Measurements from ENCODE around the gene SARS1. TPM values are rescaled to one million over a fixed set of nuclear protein-coding genes. Genes with fewer than 3 reads are reported as not detected.

The SARS1 gene
- polyA plus RNA-seq, 1 of the 3 experiments (the other 2 are of a cell fraction) = 98.3 TPM

DNA sequence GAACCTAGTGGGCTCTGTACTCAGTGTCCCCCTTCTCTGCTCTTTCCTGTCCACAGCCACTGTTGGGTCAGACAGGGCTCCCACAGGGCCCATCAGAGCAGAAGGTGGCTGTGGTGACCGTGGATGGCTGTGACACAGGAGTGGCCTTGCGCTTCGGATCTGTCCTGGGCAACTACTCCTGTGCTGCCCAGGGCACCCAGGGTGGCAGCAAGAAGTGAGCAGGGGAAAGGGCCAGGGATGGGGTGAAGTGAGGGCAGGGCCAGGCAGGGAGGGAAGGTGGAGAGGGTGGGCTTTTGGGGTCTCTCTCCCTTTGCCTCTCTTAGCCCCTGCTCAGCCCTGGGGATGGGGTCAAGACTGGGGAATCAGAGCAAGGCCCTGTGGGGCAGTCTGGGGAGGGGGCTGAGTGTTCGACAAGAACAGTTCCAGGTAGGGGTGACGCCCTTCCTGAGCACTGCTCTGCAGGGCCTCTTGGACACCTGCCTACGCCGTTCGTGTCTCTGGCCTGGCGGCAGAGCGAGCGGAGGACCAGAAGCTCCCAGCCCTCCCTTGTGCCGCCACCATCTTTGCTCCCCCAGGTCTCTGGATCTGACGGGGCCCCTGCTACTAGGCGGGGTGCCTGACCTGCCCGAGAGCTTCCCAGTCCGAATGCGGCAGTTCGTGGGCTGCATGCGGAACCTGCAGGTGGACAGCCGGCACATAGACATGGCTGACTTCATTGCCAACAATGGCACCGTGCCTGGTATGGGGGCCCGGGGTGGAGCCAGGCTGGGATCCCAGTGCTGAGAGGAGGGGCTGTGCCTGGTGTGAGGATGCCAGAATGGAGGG is 48.7 kb downstream of the SARS1 start:
- H3F3A ChIP-seq (replicated peaks; ENCODE audit: insufficient read depth) = no peaks in the 10 kb centered on the region
- no peak overlapping the region for H3K9ac ChIP-seq
- H3K27ac ChIP-seq (ENCODE audit: low read depth in 2 of 2, low read length in 1 of 2) = no peak overlapping the region; a peak in 1 of 4 replicates
- H3K36me3 ChIP-seq (replicated peaks in 1 of 2; ENCODE audit: control insufficient read depth in 1 of 2, insufficient read depth in 2 of 2, low read length in 1 of 2) = peaks cover 0 to 5% of the 10 kb centered on the region in 2 experiments
- H3K4me2 ChIP-seq = no peak overlapping the region
- no peak overlapping the region for H2AFZ ChIP-seq (ENCODE audit: low read depth)
- no peaks in the 10 kb centered on the region for H3K9me2 ChIP-seq
- no peak for DNase-seq
- H3K4me3 ChIP-seq (ENCODE audit: low read depth in 2 of 2, low read length in 1 of 2) = no peak overlapping the region
- TF ChIP-seq FOSL2 (IDR thresholded peaks at IDR 0.05; ENCODE audit: borderline replicate concordance, low read depth) (no peak), NFIC (IDR thresholded peaks at IDR 0.05; ENCODE audit: borderline replicate concordance) (no peak), NRF1 (IDR thresholded peaks at IDR 0.05; ENCODE audit: low read depth, low read length) (no peak), MXI1 (IDR thresholded peaks at IDR 0.05; ENCODE audit: low read depth, low read length) (no peak), EZH2phosphoT487 (IDR thresholded peaks at IDR 0.05; ENCODE audit: borderline replicate concordance, low read depth) (no peak), TCF12 (IDR thresholded peaks at IDR 0.05) (no peak), GABPA (IDR thresholded peaks at IDR 0.05; ENCODE audit: low read depth) (no peak), FOXM1 (IDR thresholded peaks at IDR 0.05; ENCODE audit: low read depth) (no peak), RCOR1 (IDR thresholded peaks at IDR 0.05; ENCODE audit: low read length) (no peak), TEAD4 (IDR thresholded peaks at IDR 0.05; ENCODE audit: borderline replicate concordance, insufficient read depth) (no peak), RXRA (IDR thresholded peaks at IDR 0.05; ENCODE audit: borderline replicate concordance, low read depth) (no peak), EP300 (IDR thresholded peaks at IDR 0.05; ENCODE audit: borderline replicate concordance in 1 of 2, low read depth in 1 of 2, low read length in 1 of 2) (no peak), YY1 (IDR thresholded peaks at IDR 0.05; ENCODE audit: low read depth) (no peak), FOXJ3 (CRISPR knock-in tag; IDR thresholded peaks at IDR 0.05) (no peak)
- TF ChIP-seq, protein P1, sequence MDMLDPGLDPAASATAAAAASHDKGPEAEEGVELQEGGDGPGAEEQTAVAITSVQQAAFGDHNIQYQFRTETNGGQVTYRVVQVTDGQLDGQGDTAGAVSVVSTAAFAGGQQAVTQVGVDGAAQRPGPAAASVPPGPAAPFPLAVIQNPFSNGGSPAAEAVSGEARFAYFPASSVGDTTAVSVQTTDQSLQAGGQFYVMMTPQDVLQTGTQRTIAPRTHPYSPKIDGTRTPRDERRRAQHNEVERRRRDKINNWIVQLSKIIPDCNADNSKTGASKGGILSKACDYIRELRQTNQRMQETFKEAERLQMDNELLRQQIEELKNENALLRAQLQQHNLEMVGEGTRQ (IDR thresholded peaks at IDR 0.05; ENCODE audit: borderline replicate concordance, low read depth, low read length) = no peak
- TF ChIP-seq, protein P2, sequence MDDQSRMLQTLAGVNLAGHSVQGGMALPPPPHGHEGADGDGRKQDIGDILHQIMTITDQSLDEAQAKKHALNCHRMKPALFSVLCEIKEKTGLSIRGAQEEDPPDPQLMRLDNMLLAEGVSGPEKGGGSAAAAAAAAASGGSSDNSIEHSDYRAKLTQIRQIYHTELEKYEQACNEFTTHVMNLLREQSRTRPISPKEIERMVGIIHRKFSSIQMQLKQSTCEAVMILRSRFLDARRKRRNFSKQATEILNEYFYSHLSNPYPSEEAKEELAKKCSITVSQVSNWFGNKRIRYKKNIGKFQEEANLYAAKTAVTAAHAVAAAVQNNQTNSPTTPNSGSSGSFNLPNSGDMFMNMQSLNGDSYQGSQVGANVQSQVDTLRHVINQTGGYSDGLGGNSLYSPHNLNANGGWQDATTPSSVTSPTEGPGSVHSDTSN (IDR thresholded peaks at IDR 0.05) = no peak
- TF ChIP-seq, protein P3, sequence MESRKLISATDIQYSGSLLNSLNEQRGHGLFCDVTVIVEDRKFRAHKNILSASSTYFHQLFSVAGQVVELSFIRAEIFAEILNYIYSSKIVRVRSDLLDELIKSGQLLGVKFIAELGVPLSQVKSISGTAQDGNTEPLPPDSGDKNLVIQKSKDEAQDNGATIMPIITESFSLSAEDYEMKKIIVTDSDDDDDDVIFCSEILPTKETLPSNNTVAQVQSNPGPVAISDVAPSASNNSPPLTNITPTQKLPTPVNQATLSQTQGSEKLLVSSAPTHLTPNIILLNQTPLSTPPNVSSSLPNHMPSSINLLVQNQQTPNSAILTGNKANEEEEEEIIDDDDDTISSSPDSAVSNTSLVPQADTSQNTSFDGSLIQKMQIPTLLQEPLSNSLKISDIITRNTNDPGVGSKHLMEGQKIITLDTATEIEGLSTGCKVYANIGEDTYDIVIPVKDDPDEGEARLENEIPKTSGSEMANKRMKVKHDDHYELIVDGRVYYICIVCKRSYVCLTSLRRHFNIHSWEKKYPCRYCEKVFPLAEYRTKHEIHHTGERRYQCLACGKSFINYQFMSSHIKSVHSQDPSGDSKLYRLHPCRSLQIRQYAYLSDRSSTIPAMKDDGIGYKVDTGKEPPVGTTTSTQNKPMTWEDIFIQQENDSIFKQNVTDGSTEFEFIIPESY (IDR thresholded peaks at IDR 0.05; ENCODE audit: borderline replicate concordance, low read depth) = no peak
- no peaks in the 10 kb centered on the region for H3K9me3 ChIP-seq
- H3K79me2 ChIP-seq (ENCODE audit: insufficient read depth) = no peaks in the 10 kb centered on the region
- CTCF ChIA-PET = interaction anchor here (0.7 to 3.7 kb wide), 11 partner anchors 8 to 270 kb away, joined by 3 to 61 read pairs (median 8); partner anchors contain the start of genes PSMA5 and SORT1
- WGBS (ENCODE audit: low lambda C conversion rate) = 94% methylated on average over 13 of the region's 22 CpGs
- H3K27me3 ChIP-seq (ENCODE audit: insufficient read depth) = no peaks in the 10 kb centered on the region
- no peaks in the 10 kb centered on the region for H4K20me1 ChIP-seq (ENCODE audit: insufficient read depth)
- POLR2A ChIA-PET = no interaction called here
- H3K4me1 ChIP-seq (ENCODE audit: control insufficient read depth in 1 of 2, insufficient read depth in 2 of 2, low read depth in 1 of 2, low read length in 1 of 2) = peaks cover 0 to 22% of the 10 kb centered on the region in 2 experiments; a peak in 2 of 4 replicates
